Hepatocyte (in vitro differentiated cells): ENCODE measurements around the gene BTRC.

Experiments
- CTCF ChIP-seq: fragments of 200-600 bp; sonication (generic); IDR thresholded peaks from 2 replicates; pipeline ENCODE4 v1.5.1; 2016; ENCODE audit warnings: antibody characterized with exemption, mild to moderate bottlenecking; ENCODE audit not compliant: poor library complexity
- EZH2 ChIP-seq: fragments of 200-600 bp; sonication (generic); IDR thresholded peaks from 2 replicates; pipeline ENCODE4 v1.6.1; 2016; ENCODE audit warnings: antibody characterized with exemption, mild to moderate bottlenecking, borderline replicate concordance

- no peak for TF ChIP-seq CTCF
- TF ChIP-seq EZH2 = no peak
These were observed 226.8 kb downstream of the BTRC start for GRCh38 chr10:101580486-101581399.
